ENCODE data around the gene HABP4.

- TF ChIP-seq CTCF (IDR thresholded peaks at IDR 0.05; ENCODE audit: low read depth, low read length, poor library complexity, severe bottlenecking) (no peak), EZH2phosphoT487 (IDR thresholded peaks at IDR 0.05; ENCODE audit: borderline replicate concordance, low read length) (no peak)
Measured at GRCh38 chr9:96502539-96503373, 52.8 kb downstream of the HABP4 start.
